ENCODE data around the gene ZNF2. TPM values are rescaled to one million over a fixed set of nuclear protein-coding genes. Genes with fewer than 3 reads are reported as not detected.

The ZNF2 gene
- polyA plus RNA-seq, 2 of the 4 experiments (the other 2 are of a cell fraction): 4.2 to 4.6 TPM

- FAIRE-seq (no peak), DNase-seq (ENCODE audit: low read depth in 1 of 2, low spot score in 1 of 2) (peak; percentile 27 to 51), ATAC-seq (peak; percentile 85 to 87)
- POLR2A ChIA-PET: interaction anchor here (1.3 to 1.9 kb wide), 2 partner anchors 30 to 37 kb away, joined by 3 to 10 read pairs; partner anchors contain the start of gene MRPS5
- TF ChIP-seq CEBPB (IDR thresholded peaks at IDR 0.05) (no peak), MAX (IDR thresholded peaks at IDR 0.05) (peak; percentile 75), PHF8 (IDR thresholded peaks at IDR 0.05; ENCODE audit: borderline replicate concordance, low read depth) (peak; percentile 40; the same call in 1 of the 2 replicates), HOXB13 (CRISPR knock-in tag; IDR thresholded peaks at IDR 0.05; ENCODE audit: low read depth) (no peak), E2F6 (IDR thresholded peaks at IDR 0.05; ENCODE audit: borderline replicate concordance, low read depth) (peak; percentile 64; the same call in 1 of the 2 replicates), RNF2 (IDR thresholded peaks at IDR 0.05; ENCODE audit: borderline replicate concordance, low read depth) (peak; percentile 68; the same call in 1 of the 2 replicates), HMGXB4 (CRISPR knock-in tag; IDR thresholded peaks at IDR 0.05; ENCODE audit: borderline replicate concordance) (no peak)
- CTCF ChIA-PET: interaction anchor here (0.9 to 1.1 kb wide), 2 partner anchors 12 to 82 kb away, joined by 3 to 4 read pairs; no protein-coding TSS in a partner anchor
- peaks cover 68% of the 10 kb centered on the region for H3K9me3 ChIP-seq
- 16% methylated on average over 42 of the region's 58 CpGs for WGBS (ENCODE audit: missing lambda C conversion rate)
- H3K4me1 ChIP-seq: peaks cover 5% of the 10 kb centered on the region; the same call in 2 of the 3 replicates
- H3K4me3 ChIP-seq: peak overlapping the region; percentile 43
- H3K27ac ChIP-seq: peak overlapping the region; percentile 56 to 89
- H3K4me2 ChIP-seq: peak overlapping the region; percentile 79
These were observed 6.6 kb upstream of the ZNF2 start for GRCh38 chr2:95158891-95159619.

GRCh38 chr2:95159690-95160449, 5.7 kb upstream of the ZNF2 start, which contains the start of gene ZNF514:
TSS of gene ZNF514 (minus strand) at chr2:95159848. CDS start at chr2:95153253, 6,595 bp downstream.
- Histone ChIP-seq H3K27ac (peak within 1 kb of the TSS; percentile 56 to 89), H3K9me3 (peaks cover 66% of the 10 kb centered on the region), H3K4me2 (peak within 1 kb of the TSS; percentile 87), H3K4me3 (peak within 1 kb of the TSS; percentile 43), H3K4me1 (peaks cover 5% of the 10 kb centered on the region; the same call in 2 of the 3 replicates)
- 47% methylated on average over 31 of the region's 64 CpGs for WGBS (ENCODE audit: missing lambda C conversion rate)
- peak; percentile 23; the same call in 1 of the 2 replicates for TF ChIP-seq POLR2A (IDR thresholded peaks at IDR 0.05; ENCODE audit: low read length)
- no peak for TF ChIP-seq FOSB (CRISPR knock-in tag; IDR thresholded peaks at IDR 0.05)
- ChIA-PET CTCF (interaction anchor here (0.7 to 0.9 kb wide), 2 partner anchors 12 to 35 kb away, joined by 4 read pairs; no protein-coding TSS in a partner anchor), POLR2A (interaction anchor here (1.3 to 1.9 kb wide), 2 partner anchors 31 to 38 kb away, joined by 3 to 10 read pairs; partner anchors contain the start of gene MRPS5)
- FAIRE-seq (no peak), ATAC-seq (peak; percentile 91 to 93), DNase-seq (ENCODE audit: low read depth in 1 of 2, low spot score in 1 of 2) (peak; percentile 56 to 71)

GRCh38 chr2:95165030-95165370, 609 bp upstream of the ZNF2 start:
- 4% methylated on average over 9 of the region's 9 CpGs for WGBS (ENCODE audit: missing lambda C conversion rate)
- Histone ChIP-seq H3K4me1 (peaks cover 5% of the 10 kb centered on the region; the same call in 2 of the 3 replicates), H3K4me2 (peak overlapping the region; percentile 72), H3K4me3 (peak overlapping the region; percentile 55), H3K9me3 (peaks cover 43% of the 10 kb centered on the region), H3K27ac (peak overlapping the region; percentile 87 to 88)
- TF ChIP-seq HOXB5 (CRISPR knock-in tag; IDR thresholded peaks at IDR 0.05) (no peak), CHD4 (IDR thresholded peaks at IDR 0.05; ENCODE audit: borderline replicate concordance) (no peak), HDAC2 (IDR thresholded peaks at IDR 0.05) (0 out of 2 replicates have a peak, but pooled peaks have one; percentile 30), JUN (IDR thresholded peaks at IDR 0.05) (0 out of 5 replicates have a peak, but pooled peaks of 1 of the 2 experiments have one; percentile 2)
- DNase-seq (ENCODE audit: low read depth in 1 of 2, low spot score in 1 of 2) (no peak), FAIRE-seq (no peak), ATAC-seq (peak; percentile 63 to 67)
- ChIA-PET POLR2A (interaction anchor here (1.0 to 1.7 kb wide), 4 partner anchors 10 to 237 kb away, joined by 3 to 22 read pairs (median 4); partner anchors contain the start of genes FAHD2A and MRPS5), CTCF (interaction anchor here (1.0 to 2.4 kb wide), 5 partner anchors 11 to 50 kb away, joined by 3 to 10 read pairs (median 3); no protein-coding TSS in a partner anchor)
